HEK293 (cell line): ENCODE measurements around the gene ZFR2.
A peak's percentile ranks its signal among the peaks of the same experiment; 100 is the strongest.

Source experiments
- BCL11B ChIP-seq: fragments of 450-650 bp; formaldehyde crosslinking; IDR thresholded peaks from 2 replicates; pipeline ENCODE4 v1.5.1; 2016; ENCODE audit warnings: low read depth, missing biosample characterization, missing genetic modification characterization
- KLF1 ChIP-seq: fragments of 450-650 bp; formaldehyde crosslinking; IDR thresholded peaks from 2 replicates; pipeline ENCODE4 v1.5.1; 2016; ENCODE audit warnings: missing biosample characterization, missing genetic modification characterization
- MZF1 ChIP-seq: fragments of 450-650 bp; formaldehyde crosslinking; IDR thresholded peaks from 2 replicates; pipeline ENCODE4 v1.5.1; 2017; ENCODE audit warnings: missing biosample characterization, missing genetic modification characterization, borderline replicate concordance
- PRDM2 ChIP-seq: fragments of 450-650 bp; formaldehyde crosslinking; IDR thresholded peaks from 2 replicates; pipeline ENCODE4 v1.5.1; 2016; ENCODE audit warnings: missing biosample characterization, missing genetic modification characterization, borderline replicate concordance
- PRDM6 ChIP-seq: fragments of 450-650 bp; formaldehyde crosslinking; IDR thresholded peaks from 2 replicates; pipeline ENCODE4 v1.5.1; 2017; ENCODE audit warnings: missing biosample characterization, missing genetic modification characterization
- TSHZ1 ChIP-seq: fragments of 450-650 bp; formaldehyde crosslinking; IDR thresholded peaks from 2 replicates; pipeline ENCODE4 v1.5.1; 2016; ENCODE audit warnings: missing biosample characterization, missing genetic modification characterization, borderline replicate concordance
- ZBTB10 ChIP-seq: fragments of 450-650 bp; formaldehyde crosslinking; IDR thresholded peaks from 2 replicates; pipeline ENCODE4 v1.5.1; 2016; ENCODE audit warnings: missing biosample characterization, missing genetic modification characterization
- ZNF114 ChIP-seq: fragments of 450-650 bp; formaldehyde crosslinking; IDR thresholded peaks from 2 replicates; pipeline ENCODE4 v1.5.0; 2017; ENCODE audit warnings: missing biosample characterization, missing genetic modification characterization
- ZNF174 ChIP-seq: fragments of 450-650 bp; formaldehyde crosslinking; IDR thresholded peaks from 2 replicates; pipeline ENCODE4 v1.5.0; 2017; ENCODE audit warnings: missing biosample characterization, mild to moderate bottlenecking, missing genetic modification characterization
- ZNF24 ChIP-seq: fragments of 450-650 bp; formaldehyde crosslinking; IDR thresholded peaks from 2 replicates; pipeline ENCODE4 v1.5.1; 2016; ENCODE audit warnings: missing biosample characterization, missing genetic modification characterization
- ZNF354C ChIP-seq: fragments of 450-650 bp; formaldehyde crosslinking; IDR thresholded peaks from 2 replicates; pipeline ENCODE4 v1.5.1; 2016; ENCODE audit warnings: missing biosample characterization, missing genetic modification characterization, low read depth, borderline replicate concordance
- ZNF366 ChIP-seq: fragments of 450-650 bp; formaldehyde crosslinking; conservative IDR thresholded peaks from 2 replicates; pipeline ENCODE4 v1.5.1; 2016; ENCODE audit warnings: missing biosample characterization, missing genetic modification characterization
- ZNF391 ChIP-seq: fragments of 450-650 bp; formaldehyde crosslinking; IDR thresholded peaks from 2 replicates; pipeline ENCODE4 v1.5.1; 2016; ENCODE audit warnings: low read depth, missing biosample characterization, missing genetic modification characterization, borderline replicate concordance
- ZNF513 ChIP-seq: fragments of 450-650 bp; IDR thresholded peaks from 2 replicates; pipeline ENCODE4 v1.5.1; 2018; ENCODE audit warnings: missing biosample characterization, missing genetic modification characterization
- ZNF580 ChIP-seq: fragments of 450-650 bp; formaldehyde crosslinking; IDR thresholded peaks from 2 replicates; pipeline ENCODE4 v1.5.1; 2016; ENCODE audit warnings: missing biosample characterization, missing genetic modification characterization
- ZNF621 ChIP-seq: fragments of 450-650 bp; formaldehyde crosslinking; IDR thresholded peaks from 2 replicates; pipeline ENCODE4 v1.5.1; 2017; ENCODE audit warnings: missing biosample characterization, missing genetic modification characterization
- ZNF639 ChIP-seq: fragments of 450-650 bp; formaldehyde crosslinking; IDR thresholded peaks from 2 replicates; pipeline ENCODE4 v1.5.1; 2016; ENCODE audit warnings: missing biosample characterization, missing genetic modification characterization
- ZNF707 ChIP-seq: fragments of 450-650 bp; formaldehyde crosslinking; IDR thresholded peaks from 2 replicates; pipeline ENCODE4 v1.5.1; 2016; ENCODE audit warnings: missing biosample characterization, missing genetic modification characterization
- ZSCAN5A ChIP-seq: fragments of 450-650 bp; formaldehyde crosslinking; IDR thresholded peaks from 2 replicates; pipeline ENCODE4 v1.5.1; 2016; ENCODE audit warnings: missing biosample characterization, missing genetic modification characterization

ZFR2 gene

GRCh38 chr19:3760871-3761361 is 107.9 kb downstream of the ZFR2 start (continued):
- TF ChIP-seq ZBTB10 (tag by site-specific recombination) (no peak), ZNF366 (no peak), ZNF354C (tag by site-specific recombination) (no peak), ZNF639 (0 out of 2 replicates have a peak, but pooled peaks have one; percentile 26), ZNF114 (tag by site-specific recombination) (no peak), ZNF513 (tag by site-specific recombination) (no peak), ZNF580 (tag by site-specific recombination) (0 out of 2 replicates have a peak, but pooled peaks have one; percentile 32), KLF1 (no peak), ZNF621 (no peak), PRDM6 (tag by site-specific recombination) (no peak), ZNF391 (tag by site-specific recombination) (no peak), ZNF707 (no peak), ZNF174 (no peak), PRDM2 (tag by site-specific recombination) (no peak), BCL11B (tag by site-specific recombination) (0 out of 2 replicates have a peak, but pooled peaks have one; percentile 57), MZF1 (tag by site-specific recombination) (no peak), TSHZ1 (tag by site-specific recombination) (no peak), ZSCAN5A (no peak), ZNF24 (tag by site-specific recombination) (no peak)
